ENCODE data around the gene SLC12A1.

Gene SLC12A1

DNA sequence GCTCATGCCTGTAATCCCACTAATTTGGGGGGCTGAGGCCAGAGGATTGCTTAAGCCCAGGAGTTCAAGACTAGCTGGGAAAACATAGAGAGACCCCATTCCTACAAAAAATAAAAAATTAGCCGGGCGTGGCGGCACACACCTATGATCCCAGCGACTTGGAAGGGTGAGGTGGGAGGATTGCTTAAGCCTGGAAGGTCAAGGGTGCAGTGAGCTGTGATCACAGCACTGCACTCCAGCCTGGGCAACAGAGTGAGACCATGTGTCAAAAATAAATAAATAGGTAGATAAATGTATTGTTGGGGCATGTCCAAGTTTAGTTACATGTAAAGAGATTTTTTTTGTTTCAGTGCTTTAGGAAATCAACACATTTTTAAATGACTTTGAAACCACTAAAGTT is 36.4 kb downstream of the SLC12A1 start:
- DNase-seq (ENCODE audit: low spot score): no peak

- no peak for DNase-seq (ENCODE audit: low spot score)
Observed at GRCh38 chr15:48244921-48245320, 38.8 kb downstream of the SLC12A1 start.

DNA sequence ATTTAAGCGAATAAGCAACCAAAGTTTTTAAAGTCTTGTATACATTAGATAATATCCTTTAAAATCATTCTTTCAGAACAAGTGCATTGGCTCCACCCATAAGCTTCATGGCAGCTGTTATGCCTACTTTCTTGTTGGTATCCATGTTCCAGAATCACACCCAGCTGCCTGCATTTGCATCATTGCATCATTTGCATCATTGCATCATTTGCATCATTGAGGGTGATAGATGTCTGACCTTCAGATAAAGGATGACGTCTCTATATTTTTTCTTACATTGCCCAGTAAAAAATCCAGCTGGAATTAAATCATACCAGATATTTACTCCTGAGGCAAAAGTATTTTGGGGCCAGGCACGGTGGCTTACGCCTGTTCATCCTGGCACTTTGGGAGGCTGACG is 42.3 kb downstream of the SLC12A1 start:
- no peak for DNase-seq (ENCODE audit: low spot score)

DNA sequence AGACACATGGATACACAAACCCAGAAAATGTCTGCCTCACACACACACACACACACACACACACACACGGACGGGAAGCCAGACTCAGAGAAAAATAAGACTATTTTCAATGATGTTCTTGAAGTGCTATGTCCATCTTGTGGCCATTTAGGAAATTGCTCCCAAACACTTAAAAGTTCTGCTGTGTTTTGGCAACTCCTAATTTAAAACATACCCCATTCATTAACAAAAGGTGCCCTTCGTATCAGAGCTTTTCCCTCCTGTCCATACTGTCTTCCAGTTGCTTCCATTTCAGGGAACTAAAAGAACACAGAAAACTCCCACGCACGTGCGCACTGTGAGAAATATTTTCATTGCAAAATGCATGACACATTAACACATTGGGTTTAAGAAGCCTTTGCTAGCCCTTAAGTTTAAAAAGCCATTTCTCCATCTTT is 44.6 kb downstream of the SLC12A1 start:
- DNase-seq (ENCODE audit: low spot score): peak; percentile 23

DNA sequence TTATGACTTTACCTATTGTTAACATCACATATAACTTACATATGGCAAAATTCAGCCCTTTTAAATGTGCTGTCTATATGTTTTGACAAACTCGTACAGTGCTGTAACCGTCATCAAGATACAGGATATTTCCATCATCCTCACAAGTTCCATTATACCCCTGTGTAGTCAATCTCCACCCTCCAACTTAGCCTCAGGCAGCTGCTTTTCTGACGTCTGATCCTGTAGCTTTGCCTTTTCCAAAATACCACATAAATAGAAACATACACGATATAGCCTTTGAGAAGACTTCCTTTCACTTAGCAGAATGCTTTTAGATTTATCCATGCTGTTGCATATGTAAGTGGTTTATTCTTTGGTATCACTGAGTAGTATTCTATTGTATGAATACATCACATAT is 47.1 kb downstream of the SLC12A1 start:
- no peak for DNase-seq (ENCODE audit: low spot score)

DNA sequence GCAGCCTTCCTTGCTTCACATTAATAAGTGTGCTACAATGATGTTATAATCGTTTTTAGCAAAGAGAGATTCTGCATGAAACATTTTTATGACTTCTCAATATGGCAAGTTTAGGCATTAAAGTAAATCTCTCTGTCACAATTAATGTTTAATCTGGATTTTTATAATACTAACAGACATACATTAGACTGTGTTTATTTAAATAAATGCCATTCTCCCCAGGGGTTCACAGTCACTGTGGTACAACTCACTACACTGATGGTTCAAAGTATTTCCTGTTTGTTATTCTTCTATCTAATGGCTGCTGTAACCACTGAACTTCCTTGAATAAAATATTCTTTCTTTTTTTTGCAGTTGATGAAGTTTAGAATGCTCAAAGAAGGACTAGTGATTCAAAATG is 59.0 kb downstream of the SLC12A1 start:
- DNase-seq (ENCODE audit: low spot score): no peak

DNA sequence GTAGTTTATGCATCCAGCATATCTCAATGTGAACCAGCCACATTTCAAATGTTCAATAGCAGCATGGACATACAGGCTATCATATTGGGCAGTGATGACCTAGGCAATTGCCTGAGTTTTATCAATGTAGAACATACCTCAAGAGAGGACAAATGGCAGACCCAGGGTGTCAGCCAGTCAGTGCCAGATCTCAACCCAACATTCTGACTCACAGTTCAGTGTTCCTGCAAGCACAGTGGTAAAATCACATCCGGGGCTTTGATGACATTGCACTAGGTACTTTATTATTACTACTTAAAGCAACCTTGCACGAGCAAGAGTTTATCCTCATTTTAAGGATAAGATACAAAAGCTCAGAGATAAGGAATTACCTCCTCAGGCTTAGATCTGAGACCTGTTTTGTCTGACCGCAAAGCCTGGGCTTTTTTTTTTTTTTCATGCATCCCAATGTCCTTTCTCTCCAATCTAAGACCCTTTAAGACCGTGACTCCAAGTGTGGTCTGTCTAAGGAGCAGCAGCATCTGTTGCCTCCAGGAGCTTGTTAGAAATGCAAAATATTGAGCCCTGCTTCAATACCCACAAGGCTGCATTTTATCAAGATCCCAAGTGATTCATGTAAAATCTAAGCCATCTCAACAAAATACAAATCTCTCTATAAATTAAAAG is 60.1 kb downstream of the SLC12A1 start:
- DNase-seq (ENCODE audit: low spot score): no peak

- DNase-seq (ENCODE audit: low spot score): no peak
Observed at GRCh38 chr15:48267766-48268165, 61.7 kb downstream of the SLC12A1 start.

GRCh38 chr15:48273049-48273448 is 66.9 kb downstream of the SLC12A1 start:
- DNase-seq (ENCODE audit: low spot score): no peak

DNA sequence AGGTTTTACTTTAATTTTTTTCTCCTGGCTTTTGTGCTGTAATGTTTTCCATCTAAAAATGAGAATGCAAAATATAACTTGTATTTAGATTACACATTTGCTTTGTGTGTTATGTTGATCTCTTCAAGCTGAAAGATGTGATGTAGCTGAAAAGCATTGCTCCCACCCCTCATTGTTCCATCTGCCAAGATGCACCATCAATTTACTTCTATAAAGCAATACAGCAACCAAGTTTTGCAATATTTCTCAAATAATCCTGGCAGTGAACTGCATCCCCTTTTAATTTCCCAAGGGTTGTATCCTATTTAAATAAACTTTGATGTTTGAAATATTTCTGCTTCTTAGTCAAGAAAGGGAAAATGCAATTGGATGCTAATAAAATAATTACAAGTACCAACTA is 72.6 kb downstream of the SLC12A1 start:
- no peak for DNase-seq (ENCODE audit: low spot score)

- DNase-seq (ENCODE audit: low spot score): no peak
Observed at GRCh38 chr15:48279608-48280007, 73.5 kb downstream of the SLC12A1 start.

DNA sequence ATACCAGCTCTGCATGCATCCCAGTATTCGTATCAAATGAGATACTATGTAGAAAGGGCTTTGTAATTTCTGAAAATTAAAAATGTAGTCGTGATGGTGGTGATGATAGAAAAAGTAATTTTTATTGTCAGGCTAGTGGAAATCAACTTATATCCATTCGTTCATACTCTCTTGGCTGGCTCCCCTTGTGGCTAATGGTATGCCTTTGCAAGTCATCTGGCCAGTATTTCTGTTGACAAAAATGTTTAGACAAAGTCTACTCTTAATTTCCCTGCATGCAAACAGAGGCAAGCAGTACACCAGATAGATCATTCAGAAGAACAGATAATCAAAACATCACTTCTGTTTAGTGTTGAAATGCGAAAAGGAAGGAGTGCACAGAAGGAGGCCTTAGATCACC is 75.6 kb downstream of the SLC12A1 start:
- no peak for DNase-seq (ENCODE audit: low spot score)

GRCh38 chr15:48282216-48282615 is 76.1 kb downstream of the SLC12A1 start:
- no peak for DNase-seq (ENCODE audit: low spot score)

DNA sequence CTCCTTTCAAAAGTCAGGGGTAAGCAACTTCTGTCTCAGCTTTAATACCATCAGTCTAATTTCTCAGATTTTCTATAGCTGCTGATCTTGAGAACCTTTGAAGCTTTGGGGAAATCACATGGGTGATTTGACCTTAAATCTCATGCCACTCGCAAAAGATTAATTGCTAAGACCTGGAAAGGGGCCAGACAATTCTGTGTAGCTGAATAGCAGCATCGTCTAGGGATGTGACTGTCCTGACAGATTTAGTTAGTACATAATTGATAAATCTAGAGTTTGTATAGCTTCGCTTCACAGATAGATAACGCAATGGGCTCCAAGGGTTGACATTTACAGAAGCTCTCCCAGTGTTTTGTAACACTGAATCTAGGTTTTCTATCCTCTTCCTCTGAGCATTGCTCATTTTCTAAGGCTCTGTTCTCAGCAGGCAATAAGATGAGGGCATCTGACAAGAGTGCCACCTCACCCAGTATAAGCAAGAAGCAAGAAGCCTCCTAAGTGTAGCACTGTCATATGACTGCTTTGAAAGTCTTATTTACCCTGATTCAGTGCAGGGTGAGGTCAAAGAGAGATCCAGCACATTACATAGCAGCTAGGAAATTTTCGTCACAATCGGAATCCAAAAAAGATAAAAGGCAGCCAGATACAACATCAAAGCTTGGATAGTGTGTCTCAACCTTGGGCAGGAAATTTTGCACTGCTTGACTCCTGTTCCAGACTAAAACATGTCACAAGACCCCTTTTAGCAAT is 77.5 kb downstream of the SLC12A1 start:
- no peak for DNase-seq (ENCODE audit: low spot score)

- DNase-seq (ENCODE audit: low spot score): peak; percentile 39
Observed at GRCh38 chr15:48285329-48286214, 79.5 kb downstream of the SLC12A1 start.

GRCh38 chr15:48289628-48290027 is 83.5 kb downstream of the SLC12A1 start:
- no peak for DNase-seq (ENCODE audit: low spot score)

DNA sequence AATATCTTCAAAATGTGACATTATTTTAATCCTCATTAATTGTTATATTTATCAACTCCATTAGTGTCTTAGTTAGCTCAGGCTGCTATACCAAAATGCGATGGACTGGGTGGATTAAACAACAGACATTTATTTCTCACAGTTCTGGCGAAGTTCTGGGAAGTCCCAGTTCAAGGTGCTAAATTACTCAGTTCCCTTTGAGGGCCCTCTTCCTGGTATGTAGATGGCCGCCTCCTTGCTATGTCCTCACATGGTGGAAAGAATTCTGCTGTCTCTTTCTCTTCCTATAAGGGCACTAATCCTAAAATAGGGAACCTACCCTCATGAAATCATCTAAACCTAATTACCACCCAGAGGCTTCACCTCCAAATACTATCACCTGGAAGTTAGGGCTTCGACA is 86.4 kb downstream of the SLC12A1 start:
- no peak for DNase-seq (ENCODE audit: low spot score)

- no peak for DNase-seq (ENCODE audit: low spot score)
Observed at GRCh38 chr15:48297668-48298067, 91.6 kb downstream of the SLC12A1 start.

DNA sequence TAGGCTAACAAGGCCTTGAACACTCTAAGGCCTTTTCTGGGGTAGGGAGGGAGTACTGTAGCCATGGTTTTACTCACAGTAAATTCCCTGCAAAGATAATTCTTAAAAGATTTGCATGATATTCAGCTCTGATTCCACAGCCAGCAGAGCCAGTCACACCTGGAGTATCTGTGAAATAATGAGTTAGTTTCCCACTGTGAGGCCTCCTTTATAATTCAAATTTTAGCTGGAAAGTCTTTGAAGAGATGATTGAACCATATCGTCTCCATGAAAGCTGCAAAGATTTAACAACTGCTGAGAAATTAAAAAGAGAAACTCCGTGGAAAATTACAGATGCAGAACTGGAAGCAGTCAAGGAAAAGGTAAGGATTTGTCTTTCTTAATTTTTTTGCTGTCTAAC is 92.8 kb downstream of the SLC12A1 start:
- no peak for DNase-seq (ENCODE audit: low spot score)

GRCh38 chr15:48300038-48300437 is 93.9 kb downstream of the SLC12A1 start:
- DNase-seq (ENCODE audit: low spot score): no peak

GRCh38 chr15:48304398-48304797 is 98.3 kb downstream of the SLC12A1 start:
- no peak for DNase-seq (ENCODE audit: low spot score)

- no peak for DNase-seq (ENCODE audit: low spot score)
Observed at GRCh38 chr15:48306639-48307038, 100.5 kb downstream of the SLC12A1 start.

DNA sequence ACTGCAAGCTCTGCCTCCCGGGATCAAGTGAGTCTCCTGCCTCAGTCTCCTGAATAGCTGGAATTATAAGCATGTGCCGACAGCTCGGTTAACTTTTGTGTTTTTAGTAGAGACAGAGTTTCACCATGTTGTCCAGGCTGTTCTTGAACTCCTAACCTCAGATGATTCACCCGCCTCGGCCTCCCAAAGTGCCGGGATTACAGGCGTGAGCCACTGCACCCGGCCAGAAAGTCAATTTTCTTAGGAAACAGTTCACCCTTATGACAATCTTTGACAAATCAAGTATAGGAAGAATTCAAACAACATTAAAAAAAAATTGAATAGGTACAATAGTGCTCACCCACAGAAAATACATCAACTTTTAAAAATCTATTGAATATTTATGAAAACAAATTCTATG is 101.5 kb downstream of the SLC12A1 start:
- DNase-seq (ENCODE audit: low spot score): no peak

All from HuH-7 (cell line).